Fibroblast of lung (primary cell): Measurements from ENCODE around the gene TUBB8. TPM values are rescaled to one million over a fixed set of nuclear protein-coding genes. Genes with fewer than 3 reads are reported as not detected.

Experiments
- DNase-seq, 2 donors: peaks; one replicate each; pipeline versions ENCODE4 v3.0.0 to v3.0.0-alpha.2; 2010; ENCODE audit warnings: low read depth in 2 of 2
- H2AFZ ChIP-seq: 2 replicates; pipeline ENCODE4 v1.5.1; 2012; ENCODE audit warnings: low read length, control low read depth, inconsistent platforms
- H3K27ac ChIP-seq: 2 replicates; pipeline ENCODE4 v1.5.1; 2011; ENCODE audit warnings: low read length, control low read depth; ENCODE audit not compliant: insufficient read depth
- H3K27me3 ChIP-seq: 2 replicates; pipeline ENCODE4 v1.5.1; 2011; ENCODE audit warnings: mild to moderate bottlenecking, low read length; ENCODE audit not compliant: control insufficient read depth, insufficient read depth
- H3K36me3 ChIP-seq: 2 replicates; pipeline ENCODE4 v1.5.1; 2011; ENCODE audit warnings: low read length; ENCODE audit not compliant: control insufficient read depth, insufficient read depth
- H3K4me1 ChIP-seq: 2 replicates; pipeline ENCODE4 v1.5.1; 2011; ENCODE audit warnings: low read length; ENCODE audit not compliant: control insufficient read depth, insufficient read depth; ENCODE audit errors: extremely low read depth
- H3K4me2 ChIP-seq: 2 replicates; pipeline ENCODE4 v1.5.1; 2011; ENCODE audit warnings: low read length, control low read depth; ENCODE audit not compliant: insufficient read depth; ENCODE audit errors: extremely low read depth
- H3K4me3 ChIP-seq, 4 experiments: fragments of 200-600 bp in 1 of 4; sonication (generic) in 1 of 4; replicated peaks in 1 of 4; 2 replicates each; pipeline ENCODE4 v1.5.1; 2011 to 2016; ENCODE audit warnings: low read length in 4 of 4, low read depth in 3 of 4, mild to moderate bottlenecking in 3 of 4, control low read depth in 2 of 4, inconsistent platforms in 1 of 4, mixed read lengths in 1 of 4; ENCODE audit not compliant: insufficient read depth in 1 of 4; ENCODE audit errors: control extremely low read depth in 1 of 4
- H3K79me2 ChIP-seq: 2 replicates; pipeline ENCODE4 v1.5.1; 2012; ENCODE audit warnings: mild to moderate bottlenecking, low read length, inconsistent platforms; ENCODE audit not compliant: control insufficient read depth, insufficient read depth
- H3K9ac ChIP-seq: 2 replicates; pipeline ENCODE4 v1.5.1; 2011; ENCODE audit warnings: mild to moderate bottlenecking, low read length, control low read depth; ENCODE audit not compliant: insufficient read depth
- H3K9me3 ChIP-seq: 2 replicates; pipeline ENCODE4 v1.5.1; 2012; ENCODE audit warnings: low read depth, low read length; ENCODE audit not compliant: control insufficient read depth, insufficient read depth
- H4K20me1 ChIP-seq: 2 replicates; pipeline ENCODE4 v1.5.1; 2011; ENCODE audit warnings: low read length; ENCODE audit not compliant: control insufficient read depth, insufficient read depth; ENCODE audit errors: extremely low read depth
- CTCF ChIP-seq, 2 donors: IDR thresholded peaks in 1 of 2; conservative IDR thresholded peaks in 1 of 2; 1 replicate in 1 of 2; 2 replicates in 1 of 2; pipeline ENCODE4 v1.5.1; 2011 to 2012; ENCODE audit warnings: low read length in 2 of 2, control low read depth in 1 of 2, inconsistent platforms in 1 of 2, low read depth in 1 of 2, mild to moderate bottlenecking in 1 of 2
- EZH2 ChIP-seq: IDR thresholded peaks from 2 replicates; pipeline ENCODE4 v1.5.1; 2012; ENCODE audit warnings: low read length, control low read depth, mild to moderate bottlenecking; ENCODE audit errors: missing control alignments
- polyA minus RNA-seq: library from RNA; depleted of rRNA, polyadenylated mRNA; stranded (reverse); fragments of >200 nt; gene quantifications from 2 replicates; pipeline ENCODE4 v1.2.3, GENCODE V29; 2011; ENCODE audit warnings: low replicate concordance
- polyA plus RNA-seq, 2 donors: library from polyadenylated mRNA; depleted of rRNA in 1 of 2; stranded (reverse) in 1 of 2; unstranded in 1 of 2; fragments of >200 nt; gene quantifications; 2 replicates each; pipeline ENCODE4 v1.2.1, GENCODE V29; 2011 to 2012; ENCODE audit warnings: missing spikeins in 1 of 2
- total RNA-seq: library from RNA; depleted of rRNA; stranded (reverse); fragments of >200 nt; gene quantifications from 2 replicates; pipeline ENCODE4 v1.2.1, GENCODE V29; 2014

Gene TUBB8
- not detected in 2 replicates for total RNA-seq
- polyA plus RNA-seq, result not detected in 2 replicates
- not detected in 2 replicates for polyA plus RNA-seq (2012)
- polyA minus RNA-seq, result not detected in 2 replicates

- Histone ChIP-seq H3K4me2 (no peak within 1 kb of the TSS), H4K20me1 (no peaks in the 10 kb centered on the region), H3K79me2 (no peaks in the 10 kb centered on the region), H3K36me3 (no peaks in the 10 kb centered on the region), H3K4me3 (no peak within 1 kb of the TSS), H3K9me3 (no peaks in the 10 kb centered on the region), H3K27me3 (no peaks in the 10 kb centered on the region), H3K9ac (no peak within 1 kb of the TSS), H3K27ac (no peak within 1 kb of the TSS), H2AFZ (no peak within 1 kb of the TSS), H3K4me1 (no peaks in the 10 kb centered on the region)
- no peak for DNase-seq
- TF ChIP-seq CTCF (conservative IDR thresholded peaks at IDR 0.05 in 1 of 2, IDR thresholded peaks at IDR 0.05 in 1 of 2; ENCODE audit: low read depth in 1 of 2, low read length in 2 of 2) (no peak), EZH2 (no peak)
Measured at GRCh38 chr10:48996-49395, at the start of gene TUBB8. TUBB8 (minus strand) TSS chr10:49296; CDS start chr10:49238, 58 bp downstream.

GRCh38 chr10:96466-96865, 47.4 kb upstream of the TUBB8 start:
- no peak overlapping the region for H2AFZ ChIP-seq
- H3K27ac ChIP-seq, result no peak overlapping the region
- no peaks in the 10 kb centered on the region for H3K36me3 ChIP-seq
- H3K27me3 ChIP-seq, result no peaks in the 10 kb centered on the region
- no peak for DNase-seq
- no peak overlapping the region for H3K4me2 ChIP-seq
- no peak overlapping the region for H3K9ac ChIP-seq
- no peaks in the 10 kb centered on the region for H3K9me3 ChIP-seq
- no peaks in the 10 kb centered on the region for H4K20me1 ChIP-seq
- no peak overlapping the region for H3K4me3 ChIP-seq
- TF ChIP-seq EZH2, result no peak
- no peak for TF ChIP-seq CTCF (conservative IDR thresholded peaks at IDR 0.05 in 1 of 2, IDR thresholded peaks at IDR 0.05 in 1 of 2; ENCODE audit: low read depth in 1 of 2, low read length in 2 of 2)
- H3K4me1 ChIP-seq, result no peaks in the 10 kb centered on the region
- no peaks in the 10 kb centered on the region for H3K79me2 ChIP-seq

DNA sequence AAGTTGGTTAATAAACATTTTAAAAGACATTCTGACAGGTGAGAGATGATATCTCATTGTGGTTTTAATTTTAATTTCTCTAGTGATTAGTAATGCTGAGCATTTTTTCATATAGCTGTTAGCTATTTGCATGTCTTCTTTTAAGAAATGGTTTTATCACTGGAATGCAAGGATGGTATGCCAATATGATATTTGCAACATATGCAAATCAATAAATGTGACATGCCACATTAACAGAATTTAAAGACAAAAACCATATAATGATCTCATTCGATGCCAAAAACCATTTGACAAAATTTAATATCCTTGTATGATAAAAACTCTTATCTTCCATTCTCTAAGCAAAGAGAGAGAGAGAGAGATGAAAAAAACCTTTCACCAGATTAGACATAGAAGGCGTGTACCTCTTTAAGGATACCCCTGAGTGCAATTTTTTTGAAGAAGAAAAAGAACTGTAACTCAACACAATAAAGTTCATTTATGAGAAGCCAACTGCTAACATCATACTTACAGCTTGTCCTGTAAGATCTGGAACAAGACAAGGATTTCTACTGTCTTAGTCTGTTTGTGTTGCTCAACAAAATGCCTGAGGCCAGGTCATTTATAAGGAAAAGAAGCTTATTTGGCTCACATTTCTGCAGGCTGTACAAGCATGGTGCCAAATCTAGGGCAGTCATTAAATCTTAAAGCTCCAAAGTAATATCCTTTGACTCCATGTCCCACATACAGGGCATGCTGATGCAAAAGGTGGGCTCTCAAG, 46.4 kb upstream of the TUBB8 start:
- no peaks in the 10 kb centered on the region for H3K36me3 ChIP-seq
- H3K9me3 ChIP-seq, result no peaks in the 10 kb centered on the region
- H3K79me2 ChIP-seq, result no peaks in the 10 kb centered on the region
- no peaks in the 10 kb centered on the region for H4K20me1 ChIP-seq
- H3K27me3 ChIP-seq, result no peaks in the 10 kb centered on the region
- H2AFZ ChIP-seq, result no peak overlapping the region
- TF ChIP-seq EZH2 (no peak), CTCF (conservative IDR thresholded peaks at IDR 0.05 in 1 of 2, IDR thresholded peaks at IDR 0.05 in 1 of 2; ENCODE audit: low read depth in 1 of 2, low read length in 2 of 2) (no peak)
- no peak overlapping the region for H3K4me2 ChIP-seq
- no peak overlapping the region for H3K4me3 ChIP-seq
- H3K27ac ChIP-seq, result no peak overlapping the region
- no peak overlapping the region for H3K9ac ChIP-seq
- no peak for DNase-seq
- H3K4me1 ChIP-seq, result no peaks in the 10 kb centered on the region
